Neuronal stem cell (in vitro differentiated cells): Measurements from ENCODE around the gene CLDN24.

Experiments
- DNase-seq: peaks from one replicate; pipeline ENCODE4 v3.0.0-alpha.2; 2013; ENCODE audit warnings: low spot score
- H2AFZ ChIP-seq: one replicate; pipeline ENCODE4 v1.6.1; 2013; ENCODE audit warnings: mild to moderate bottlenecking, low read length, inconsistent platforms
- H2AK5ac ChIP-seq: 2 replicates; pipeline ENCODE4 v1.6.1; 2013; ENCODE audit warnings: low read depth, mild to moderate bottlenecking, inconsistent platforms, low read length, moderate library complexity, mixed read lengths
- H2BK120ac ChIP-seq: 2 replicates; pipeline ENCODE4 v1.6.1; 2013; ENCODE audit warnings: low read depth, mild to moderate bottlenecking, inconsistent platforms, low read length, moderate library complexity, mixed read lengths
- H2BK12ac ChIP-seq: one replicate; pipeline ENCODE4 v1.6.1; 2013; ENCODE audit warnings: low read length, inconsistent platforms
- H2BK15ac ChIP-seq: 2 replicates; pipeline ENCODE4 v1.6.1; 2013; ENCODE audit warnings: mild to moderate bottlenecking, low read length, inconsistent platforms, mixed read lengths
- H2BK5ac ChIP-seq: one replicate; pipeline ENCODE4 v1.6.1; 2013; ENCODE audit warnings: inconsistent platforms, mild to moderate bottlenecking, low read length, moderate library complexity
- H3K14ac ChIP-seq: one replicate; pipeline ENCODE4 v1.6.1; 2013; ENCODE audit warnings: low read length, inconsistent platforms
- H3K18ac ChIP-seq: 2 replicates; pipeline ENCODE4 v1.6.1; 2013; ENCODE audit warnings: low read length, inconsistent platforms
- H3K23ac ChIP-seq: 2 replicates; pipeline ENCODE4 v1.6.1; 2013; ENCODE audit warnings: low read depth, mild to moderate bottlenecking, mixed read lengths, low read length, inconsistent platforms; ENCODE audit not compliant: poor library complexity
- H3K27ac ChIP-seq: replicated peaks from 3 replicates; pipeline ENCODE4 v1.5.1; 2013; ENCODE audit warnings: low read length, inconsistent platforms
- H3K27me3 ChIP-seq, 3 experiments: 2 replicates each; pipeline ENCODE4 v1.6.1; 2013; ENCODE audit warnings: low read length in 3 of 3, mild to moderate bottlenecking in 2 of 3, inconsistent platforms in 1 of 3, low read depth in 1 of 3, mixed read lengths in 1 of 3, moderate library complexity in 1 of 3; ENCODE audit not compliant: control insufficient read depth in 3 of 3, insufficient read depth in 3 of 3
- H3K36me3 ChIP-seq, 2 donors: replicated peaks in 1 of 2; 2 replicates each; pipeline ENCODE4 v1.6.1; 2013; ENCODE audit warnings: low read length in 2 of 2; ENCODE audit not compliant: control insufficient read depth in 2 of 2, insufficient read depth in 2 of 2
- H3K4ac ChIP-seq: 2 replicates; pipeline ENCODE4 v1.6.1; 2013; ENCODE audit warnings: inconsistent platforms, mild to moderate bottlenecking, low read length, moderate library complexity
- H3K4me1 ChIP-seq, 2 donors: 1 replicate in 1 of 2; 2 replicates in 1 of 2; pipeline ENCODE4 v1.6.1; 2013; ENCODE audit warnings: low read length in 2 of 2, low read depth in 1 of 2; ENCODE audit not compliant: control insufficient read depth in 2 of 2, insufficient read depth in 1 of 2
- H3K4me2 ChIP-seq: one replicate; pipeline ENCODE4 v1.6.1; 2013; ENCODE audit warnings: mild to moderate bottlenecking, low read length, inconsistent platforms; ENCODE audit not compliant: insufficient read depth, poor library complexity, severe bottlenecking
- H3K4me3 ChIP-seq, 2 donors: 2 replicates each; pipeline ENCODE4 v1.5.1; 2013; ENCODE audit warnings: low read length in 2 of 2, mild to moderate bottlenecking in 2 of 2, inconsistent platforms in 1 of 2, moderate library complexity in 1 of 2
- H3K79me1 ChIP-seq: one replicate; pipeline ENCODE4 v1.6.1; 2013; ENCODE audit warnings: low read depth, mild to moderate bottlenecking, inconsistent platforms, low read length, moderate library complexity
- H3K9ac ChIP-seq: one replicate; pipeline ENCODE4 v1.6.1; 2013; ENCODE audit warnings: mild to moderate bottlenecking, low read depth, low read length, inconsistent platforms; ENCODE audit not compliant: poor library complexity
- H3K9me3 ChIP-seq, 2 donors: replicated peaks in 1 of 2; 2 replicates each; pipeline versions ENCODE3 to v1.6.1; 2013; ENCODE audit warnings: low read length in 2 of 2, mild to moderate bottlenecking in 2 of 2, inconsistent platforms in 1 of 2, low read depth in 1 of 2, mixed read lengths in 1 of 2, moderate library complexity in 1 of 2; ENCODE audit not compliant: control insufficient read depth in 2 of 2, insufficient read depth in 1 of 2
- H4K8ac ChIP-seq: one replicate; pipeline ENCODE4 v1.6.1; 2013; ENCODE audit warnings: low read depth, mild to moderate bottlenecking, inconsistent platforms, low read length, moderate library complexity
- H4K91ac ChIP-seq: one replicate; pipeline ENCODE4 v1.6.1; 2013; ENCODE audit warnings: low read length, low read depth, mild to moderate bottlenecking, inconsistent platforms; ENCODE audit not compliant: poor library complexity
- WGBS, 2 donors: extraction: QIAGEN DNeasy Blood & Tissue Kit; methylation state at CpG; one replicate each; pipeline ENCODE4 v1.1.7; 2013; ENCODE audit warnings: missing lambda C conversion rate in 2 of 2, mixed read lengths in 1 of 2; ENCODE audit not compliant: insufficient read length in 2 of 2, insufficient replicate concordance in 1 of 2; ENCODE audit errors: extremely low coverage in 2 of 2; 5-methylcytosine and 5-hydroxymethylcytosine counted together

Gene CLDN24

DNA sequence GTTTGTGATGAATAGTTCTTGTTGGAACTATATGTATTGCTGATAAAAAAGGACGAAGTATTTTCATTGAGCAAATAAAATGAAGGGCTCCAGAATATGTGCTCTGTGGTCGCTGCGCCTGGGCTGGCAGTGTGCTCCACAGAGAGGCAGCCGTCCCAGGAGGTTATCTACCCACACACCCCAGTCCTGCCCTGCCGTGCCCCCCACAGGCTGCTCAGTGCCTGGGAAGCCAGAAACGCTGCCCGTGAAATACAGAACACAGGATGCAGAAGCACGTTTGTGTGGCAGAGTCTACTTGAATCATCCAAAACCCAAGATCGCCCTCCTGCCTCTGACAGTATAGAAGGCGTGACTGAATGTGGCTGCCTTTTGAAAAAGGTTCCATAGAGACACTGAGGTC, 3.6 kb downstream of the CLDN24 start:
- Histone ChIP-seq H2BK5ac (no peak overlapping the region), H2BK12ac (no peak overlapping the region), H3K4me1 (peaks cover 0 to 6% of the 10 kb centered on the region in 2 donors), H3K9me3 (no peaks in the 10 kb centered on the region), H3K23ac (no peak overlapping the region), H2AFZ (no peak overlapping the region), H3K79me1 (no peaks in the 10 kb centered on the region), H3K18ac (no peak overlapping the region), H3K4me2 (no peak overlapping the region), H2BK120ac (no peak overlapping the region), H2BK15ac (no peak overlapping the region), H3K4ac (no peak overlapping the region), H2AK5ac (no peak overlapping the region), H4K8ac (no peak overlapping the region), H3K4me3 (no peak overlapping the region), H3K14ac (no peak overlapping the region), H3K27ac (no peak overlapping the region), H3K27me3 (no peaks in the 10 kb centered on the region), H3K36me3 (peaks cover 7 to 38% of the 10 kb centered on the region in 2 donors), H3K9ac (no peak overlapping the region), H4K91ac (no peak overlapping the region)
- no peak for DNase-seq
- WGBS, 2 donors: no CpG with 5 or more reads among the region's 10 CpGs

DNA sequence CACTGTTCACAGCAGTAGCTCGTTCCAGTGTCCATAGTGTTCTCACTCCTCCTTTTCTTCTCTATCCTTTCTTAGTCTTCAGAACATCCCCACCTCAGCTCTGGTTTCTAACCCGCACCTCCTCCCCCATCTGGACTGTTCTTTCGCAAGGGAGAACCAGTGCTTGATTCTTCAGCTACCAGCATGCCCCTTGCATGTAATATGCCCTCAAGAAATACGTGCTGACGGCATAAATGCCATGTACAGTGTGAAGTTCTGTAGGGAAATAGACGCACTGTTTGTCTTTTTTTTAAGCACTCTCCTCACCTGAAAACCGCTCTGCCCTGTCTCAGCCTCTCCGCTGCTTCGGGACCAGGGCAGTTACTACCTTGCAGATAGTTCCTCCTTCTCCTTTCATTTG, 7.4 kb downstream of the CLDN24 start:
- no CpG with 5 or more reads among the region's 9 CpGs for WGBS, 2 donors
- no peak overlapping the region for H2BK15ac ChIP-seq
- DNase-seq: no peak

DNA sequence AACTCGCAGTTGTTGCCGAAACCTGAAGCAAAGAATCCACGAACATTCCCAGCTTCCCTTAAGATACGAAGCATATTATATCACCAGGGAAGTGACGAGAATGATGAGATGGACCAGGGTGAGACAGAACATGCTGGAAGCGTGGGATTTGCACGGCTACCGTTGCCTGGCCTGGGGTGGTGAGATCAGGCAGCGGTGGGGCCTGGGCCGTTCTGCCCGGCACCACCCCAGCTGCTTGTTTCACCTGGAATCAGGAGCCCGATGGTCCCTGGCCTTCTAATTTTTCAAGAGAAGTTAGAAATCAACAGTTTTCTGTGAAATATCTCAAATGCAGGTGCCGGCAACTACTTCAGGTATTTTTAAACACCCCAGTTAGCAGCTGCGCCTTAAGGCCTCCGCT, 7.9 kb downstream of the CLDN24 start:
- Histone ChIP-seq H3K14ac (no peak overlapping the region), H3K4ac (no peak overlapping the region), H4K8ac (no peak overlapping the region), H4K91ac (no peak overlapping the region), H3K4me1 (no peaks in the 10 kb centered on the region), H2BK12ac (no peak overlapping the region), H3K27ac (no peak overlapping the region), H3K4me2 (no peak overlapping the region), H3K79me1 (no peaks in the 10 kb centered on the region), H2BK120ac (no peak overlapping the region), H3K27me3 (no peaks in the 10 kb centered on the region), H3K36me3 (peaks cover 11 to 51% of the 10 kb centered on the region in 2 donors), H3K23ac (no peak overlapping the region), H2BK5ac (no peak overlapping the region), H2AFZ (no peak overlapping the region), H2BK15ac (no peak overlapping the region), H3K18ac (no peak overlapping the region), H3K4me3 (no peak overlapping the region), H3K9ac (no peak overlapping the region), H3K9me3 (no peaks in the 10 kb centered on the region), H2AK5ac (no peak overlapping the region)
- no peak for DNase-seq
- WGBS, 2 donors: no CpG with 5 or more reads among the region's 15 CpGs

More for the DNA sequence above, 7.4 kb downstream of the CLDN24 start:
- H4K8ac ChIP-seq: no peak overlapping the region
- H3K9me3 ChIP-seq: no peaks in the 10 kb centered on the region
- no peak overlapping the region for H4K91ac ChIP-seq
- H2BK12ac ChIP-seq: no peak overlapping the region
- no peak overlapping the region for H3K14ac ChIP-seq
- H3K27ac ChIP-seq: no peak overlapping the region
- H2AFZ ChIP-seq: no peak overlapping the region
- no peak overlapping the region for H3K18ac ChIP-seq
- H3K23ac ChIP-seq: no peak overlapping the region
- no peaks in the 10 kb centered on the region for H3K79me1 ChIP-seq
- peaks cover 11 to 52% of the 10 kb centered on the region in 2 donors for H3K36me3 ChIP-seq
- no peaks in the 10 kb centered on the region for H3K4me1 ChIP-seq
- no peak overlapping the region for H2BK120ac ChIP-seq
- no peak overlapping the region for H3K4ac ChIP-seq
- no peak overlapping the region for H2AK5ac ChIP-seq
- no peak overlapping the region for H3K9ac ChIP-seq
- H3K27me3 ChIP-seq: no peaks in the 10 kb centered on the region
- H2BK5ac ChIP-seq: no peak overlapping the region
- H3K4me3 ChIP-seq: no peak overlapping the region
- no peak overlapping the region for H3K4me2 ChIP-seq

DNA sequence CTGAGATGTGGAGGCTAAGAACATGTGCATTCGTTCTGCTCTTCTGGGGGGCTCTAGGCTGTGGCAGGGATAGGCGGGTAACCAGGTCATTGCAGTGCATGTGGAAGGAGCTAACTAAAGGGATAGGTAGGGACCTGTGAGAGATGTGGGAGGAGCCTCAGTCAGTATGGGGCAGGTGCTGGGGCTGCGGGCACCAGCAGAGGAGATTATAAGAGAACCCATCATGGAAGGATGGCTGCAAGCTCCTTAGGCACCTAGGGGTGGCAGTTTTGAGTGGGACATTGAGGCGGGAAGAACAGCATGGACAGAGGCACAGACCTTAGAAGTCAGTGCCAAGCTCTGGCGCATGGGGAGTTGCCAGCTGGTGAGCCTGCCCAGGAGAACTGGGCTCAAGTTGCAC, 9.4 kb downstream of the CLDN24 start:
- no peaks in the 10 kb centered on the region for H3K9me3 ChIP-seq
- H4K91ac ChIP-seq: no peak overlapping the region
- H3K79me1 ChIP-seq: no peaks in the 10 kb centered on the region
- no peak overlapping the region for H2BK120ac ChIP-seq
- no peak overlapping the region for H2AK5ac ChIP-seq
- no peak overlapping the region for H3K4ac ChIP-seq
- H3K9ac ChIP-seq: no peak overlapping the region
- no CpG with 5 or more reads among the region's 5 CpGs for WGBS, 2 donors
- H2AFZ ChIP-seq: no peak overlapping the region
- no peak overlapping the region for H3K14ac ChIP-seq
- no peak overlapping the region for H3K4me3 ChIP-seq
- no peak overlapping the region for H3K18ac ChIP-seq
- no peaks in the 10 kb centered on the region for H3K27me3 ChIP-seq
- no peaks in the 10 kb centered on the region for H3K4me1 ChIP-seq
- no peak overlapping the region for H4K8ac ChIP-seq
- peaks cover 11 to 43% of the 10 kb centered on the region in 2 donors for H3K36me3 ChIP-seq
- no peak overlapping the region for H2BK12ac ChIP-seq
- no peak overlapping the region for H2BK15ac ChIP-seq
- DNase-seq: no peak
- H2BK5ac ChIP-seq: peak overlapping the region; percentile 46
- H3K27ac ChIP-seq: no peak overlapping the region
- H3K4me2 ChIP-seq: no peak overlapping the region
- H3K23ac ChIP-seq: no peak overlapping the region
